ENCODE data around the gene STAC3. TPM values are rescaled to one million over a fixed set of nuclear protein-coding genes. Genes with fewer than 3 reads are reported as not detected.

The STAC3 gene
- total and polyA plus RNA-seq, 10 of the 15 experiments (the other 5 are each of a cell fraction or from before 2014, with no cell fraction given): 0.49 to 9.9 (median 3.8) TPM

- DNase-seq (ENCODE audit: low read depth, low spot score) (no peak), FAIRE-seq (no peak), ATAC-seq (no peak)
- Histone ChIP-seq H3K27me3 (replicated peaks in 1 of 2; ENCODE audit: control insufficient read depth in 2 of 2, insufficient read depth in 2 of 2, low read length in 1 of 2) (peaks cover 33 to 37% of the 10 kb centered on the region in 2 experiments), H3K36me3 (ENCODE audit: control insufficient read depth in 2 of 2, insufficient read depth in 2 of 2, low read length in 1 of 2) (no peaks in the 10 kb centered on the region), H3K9me3 (replicated peaks; ENCODE audit: control insufficient read depth, insufficient read depth, low read length) (no peaks in the 10 kb centered on the region), H2AFZ (ENCODE audit: control insufficient read depth, low read depth, low read length) (no peak overlapping the region), H3K79me2 (ENCODE audit: control insufficient read depth, insufficient read depth, low read length) (no peaks in the 10 kb centered on the region), H3K4me1 (ENCODE audit: control insufficient read depth, insufficient read depth, low read length) (peaks cover 10% of the 10 kb centered on the region), H3K4me3 (no peak overlapping the region), H4K20me1 (ENCODE audit: control insufficient read depth, insufficient read depth) (no peaks in the 10 kb centered on the region), H3K9ac (ENCODE audit: control insufficient read depth, insufficient read depth, low read length) (no peak overlapping the region), H3K27ac (ENCODE audit: control insufficient read depth, insufficient read depth) (no peak overlapping the region), H3K4me2 (ENCODE audit: control insufficient read depth, insufficient read depth) (no peak overlapping the region)
- CTCF ChIA-PET: interaction anchor here (0.8 to 1.1 kb wide), 2 partner anchors 8 to 22 kb away, joined by 4 to 5 read pairs; partner anchors contain the start of gene SHMT2
- RAD21 ChIA-PET (ENCODE audit: unreplicated experiment): interaction anchor here (2.0 kb wide), 1 partner anchor 22 kb away, joined by 5 read pairs; no protein-coding TSS in a partner anchor
- peak; percentile 46 for TF ChIP-seq SUZ12 (IDR thresholded peaks at IDR 0.05; ENCODE audit: unreplicated experiment)
- TF ChIP-seq, protein P1, sequence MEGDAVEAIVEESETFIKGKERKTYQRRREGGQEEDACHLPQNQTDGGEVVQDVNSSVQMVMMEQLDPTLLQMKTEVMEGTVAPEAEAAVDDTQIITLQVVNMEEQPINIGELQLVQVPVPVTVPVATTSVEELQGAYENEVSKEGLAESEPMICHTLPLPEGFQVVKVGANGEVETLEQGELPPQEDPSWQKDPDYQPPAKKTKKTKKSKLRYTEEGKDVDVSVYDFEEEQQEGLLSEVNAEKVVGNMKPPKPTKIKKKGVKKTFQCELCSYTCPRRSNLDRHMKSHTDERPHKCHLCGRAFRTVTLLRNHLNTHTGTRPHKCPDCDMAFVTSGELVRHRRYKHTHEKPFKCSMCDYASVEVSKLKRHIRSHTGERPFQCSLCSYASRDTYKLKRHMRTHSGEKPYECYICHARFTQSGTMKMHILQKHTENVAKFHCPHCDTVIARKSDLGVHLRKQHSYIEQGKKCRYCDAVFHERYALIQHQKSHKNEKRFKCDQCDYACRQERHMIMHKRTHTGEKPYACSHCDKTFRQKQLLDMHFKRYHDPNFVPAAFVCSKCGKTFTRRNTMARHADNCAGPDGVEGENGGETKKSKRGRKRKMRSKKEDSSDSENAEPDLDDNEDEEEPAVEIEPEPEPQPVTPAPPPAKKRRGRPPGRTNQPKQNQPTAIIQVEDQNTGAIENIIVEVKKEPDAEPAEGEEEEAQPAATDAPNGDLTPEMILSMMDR (IDR thresholded peaks at IDR 0.05 in 2 of 3, conservative IDR thresholded peaks at IDR 0.05 in 1 of 3; ENCODE audit: control insufficient read depth in 2 of 3, extremely low read depth in 1 of 3, insufficient read depth in 1 of 3, low read depth in 3 of 3, low read length in 3 of 3): no peak
- POLR2A ChIA-PET: no interaction called here
- no TSS peak for BruUV-seq (replicated peaks)
- intact Hi-C loops (cut with micrococcal nuclease; ENCODE audit: unreplicated experiment): no loop called here
- in situ Hi-C loops (cut with MboI): no loop called here
- SMC1A ChIA-PET (ENCODE audit: uncharacterized antibody, unreplicated experiment): no interaction called here
- WGBS (ENCODE audit: insufficient coverage, insufficient replicate concordance, low lambda C conversion rate, missing lambda C conversion rate): 7% methylated on average over 17 of the region's 24 CpGs
Measured at GRCh38 chr12:57221169-57221917, 29.6 kb downstream of the STAC3 start.

DNA sequence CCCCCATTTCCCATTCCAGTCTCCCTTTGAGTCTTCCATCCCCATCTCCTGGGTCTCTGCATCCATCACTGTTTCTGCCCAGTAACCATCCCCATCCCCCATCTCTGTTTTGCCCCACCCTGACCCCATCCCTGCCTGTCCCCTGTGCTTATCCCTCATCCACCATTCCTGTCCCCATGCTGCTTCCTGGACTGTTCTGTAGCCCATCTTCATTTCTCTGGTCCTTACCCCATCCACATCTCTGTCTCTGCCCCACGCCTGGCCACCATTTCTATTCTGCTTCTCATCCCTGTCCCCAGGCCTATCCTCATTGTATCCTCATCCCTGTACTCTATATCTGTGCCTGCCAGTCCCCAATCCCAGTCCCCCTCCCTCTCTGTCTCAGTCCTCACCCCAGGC lies 30.2 kb downstream of the STAC3 start:
- H3K4me2 ChIP-seq (ENCODE audit: control insufficient read depth, insufficient read depth): no peak overlapping the region
- peaks cover 13% of the 10 kb centered on the region for H3K4me1 ChIP-seq (ENCODE audit: control insufficient read depth, insufficient read depth, low read length)
- RAD21 ChIA-PET (ENCODE audit: unreplicated experiment): no interaction called here

More for the DNA sequence above, 30.2 kb downstream of the STAC3 start:
- ATAC-seq (no peak), FAIRE-seq (no peak), DNase-seq (ENCODE audit: low read depth, low spot score) (no peak)
- H3K36me3 ChIP-seq (ENCODE audit: control insufficient read depth in 2 of 2, insufficient read depth in 2 of 2, low read length in 1 of 2): no peaks in the 10 kb centered on the region
- WGBS (ENCODE audit: insufficient coverage, insufficient replicate concordance, low lambda C conversion rate, missing lambda C conversion rate): 0% methylated on average over 1 of the region's 1 CpG
- POLR2A ChIA-PET: no interaction called here
- no peak overlapping the region for H3K27ac ChIP-seq (ENCODE audit: control insufficient read depth, insufficient read depth)
- no peak overlapping the region for H2AFZ ChIP-seq (ENCODE audit: control insufficient read depth, low read depth, low read length)
- H3K9ac ChIP-seq (ENCODE audit: control insufficient read depth, insufficient read depth, low read length): no peak overlapping the region
- H4K20me1 ChIP-seq (ENCODE audit: control insufficient read depth, insufficient read depth): no peaks in the 10 kb centered on the region
- no peak for TF ChIP-seq IRF5 (IDR thresholded peaks at IDR 0.05; ENCODE audit: borderline replicate concordance)
- CTCF ChIA-PET: interaction anchor here (1.1 kb wide), 1 partner anchor 22 kb away, joined by 5 read pairs; no protein-coding TSS in a partner anchor
- SMC1A ChIA-PET (ENCODE audit: uncharacterized antibody, unreplicated experiment): no interaction called here
- BruUV-seq (replicated peaks): no TSS peak
- H3K27me3 ChIP-seq (replicated peaks in 1 of 2; ENCODE audit: control insufficient read depth in 2 of 2, insufficient read depth in 2 of 2, low read length in 1 of 2): peaks cover 33 to 38% of the 10 kb centered on the region in 2 experiments
- H3K4me3 ChIP-seq: no peak overlapping the region
- no peaks in the 10 kb centered on the region for H3K79me2 ChIP-seq (ENCODE audit: control insufficient read depth, insufficient read depth, low read length)
- intact Hi-C loops (cut with micrococcal nuclease; ENCODE audit: unreplicated experiment) (no loop called here), in situ Hi-C loops (cut with MboI) (no loop called here)
- H3K9me3 ChIP-seq (replicated peaks; ENCODE audit: control insufficient read depth, insufficient read depth, low read length): no peaks in the 10 kb centered on the region

Measured in GM12878 (cell line).